Measurements from ENCODE around the gene ACTC1. TPM values are rescaled to one million over a fixed set of nuclear protein-coding genes. Genes with fewer than 3 reads are reported as not detected.
"Not testable (repeated sequence)": the region's sequence is repeated elsewhere in the genome, so short reads cannot be mapped to it uniquely, and the experiment has no call there.

Gene ACTC1
- total RNA-seq, 1 experiment from 2014 or later = not detected

- peak; percentile 39 for DNase-seq (ENCODE audit: unreplicated experiment)
- Mint-ChIP-seq H3K36me3 (ENCODE audit: insufficient read depth, unreplicated experiment) (peaks cover 6% of the 10 kb centered on the region), H3K27me3 (ENCODE audit: insufficient read depth, unreplicated experiment) (no peaks in the 10 kb centered on the region), H3K9me3 (ENCODE audit: unreplicated experiment) (no peaks in the 10 kb centered on the region), H3K4me1 (ENCODE audit: insufficient read depth, unreplicated experiment) (peaks cover 26% of the 10 kb centered on the region), H3K4me3 (ENCODE audit: unreplicated experiment) (no peak overlapping the region), H3K27ac (ENCODE audit: low read depth, unreplicated experiment) (no peak overlapping the region)
- TF ChIP-seq CTCF (IDR thresholded peaks at IDR 0.05; ENCODE audit: unreplicated experiment) = no peak
- POLR2A ChIA-PET = no interaction called here
- intact Hi-C loops (cut with micrococcal nuclease) = no loop called here
- CTCF ChIA-PET = interaction anchor here (0.6 to 1.9 kb wide), 3 partner anchors 42 to 225 kb away, joined by 3 to 7 read pairs (median 4); no protein-coding TSS in a partner anchor
- no TSS peak for BruUV-seq (replicated peaks)
Measured at GRCh38 chr15:34812369-34812768, 17.0 kb upstream of the ACTC1 start.

- no TSS peak for BruUV-seq (replicated peaks)
- POLR2A ChIA-PET = interaction anchor here (0.6 to 1.8 kb wide), 4 partner anchors 9 to 189 kb away, joined by 3 to 7 read pairs (median 4); no protein-coding TSS in a partner anchor
- peak; percentile 86 for DNase-seq (ENCODE audit: unreplicated experiment)
- CTCF ChIA-PET = interaction anchor here (1.1 kb wide), 1 partner anchor 162 kb away, joined by 4 read pairs; no protein-coding TSS in a partner anchor
- no peak for TF ChIP-seq CTCF (IDR thresholded peaks at IDR 0.05; ENCODE audit: unreplicated experiment)
- intact Hi-C loops (cut with micrococcal nuclease) = loop anchor here (1.0 kb wide), 1 partner anchor 27 kb away; no protein-coding TSS in a partner anchor
- Mint-ChIP-seq H3K4me1 (ENCODE audit: insufficient read depth, unreplicated experiment) (peaks cover 26% of the 10 kb centered on the region), H3K27ac (ENCODE audit: low read depth, unreplicated experiment) (peak overlapping the region; percentile 96), H3K9me3 (ENCODE audit: unreplicated experiment) (no peaks in the 10 kb centered on the region), H3K4me3 (ENCODE audit: unreplicated experiment) (peak overlapping the region; percentile 49), H3K27me3 (ENCODE audit: insufficient read depth, unreplicated experiment) (no peaks in the 10 kb centered on the region), H3K36me3 (ENCODE audit: insufficient read depth, unreplicated experiment) (peaks cover 6% of the 10 kb centered on the region)
Measured at GRCh38 chr15:34810443-34811129, 15.2 kb upstream of the ACTC1 start.

GRCh38 chr15:34809186-34809585, 13.8 kb upstream of the ACTC1 start:
- DNase-seq (ENCODE audit: unreplicated experiment) = no peak
- no peak for TF ChIP-seq CTCF (IDR thresholded peaks at IDR 0.05; ENCODE audit: unreplicated experiment)
- ChIA-PET POLR2A (no interaction called here), CTCF (interaction anchor here (0.7 kb wide), 1 partner anchor 117 kb away, joined by 3 read pairs; no protein-coding TSS in a partner anchor)
- H3K27ac Mint-ChIP-seq (ENCODE audit: low read depth, unreplicated experiment) = peak overlapping the region; percentile 51
- intact Hi-C loops (cut with micrococcal nuclease) = no loop called here
- H3K4me1 Mint-ChIP-seq (ENCODE audit: insufficient read depth, unreplicated experiment) = peaks cover 26% of the 10 kb centered on the region
- no TSS peak for BruUV-seq (replicated peaks)
- no peak overlapping the region for H3K4me3 Mint-ChIP-seq (ENCODE audit: unreplicated experiment)
- peaks cover 6% of the 10 kb centered on the region for H3K36me3 Mint-ChIP-seq (ENCODE audit: insufficient read depth, unreplicated experiment)
- no peaks in the 10 kb centered on the region for H3K27me3 Mint-ChIP-seq (ENCODE audit: insufficient read depth, unreplicated experiment)
- H3K9me3 Mint-ChIP-seq (ENCODE audit: unreplicated experiment) = no peaks in the 10 kb centered on the region

- Mint-ChIP-seq H3K27me3 (ENCODE audit: insufficient read depth, unreplicated experiment) (no peaks in the 10 kb centered on the region), H3K4me3 (ENCODE audit: unreplicated experiment) (no peak overlapping the region), H3K4me1 (ENCODE audit: insufficient read depth, unreplicated experiment) (peaks cover 25% of the 10 kb centered on the region), H3K9me3 (ENCODE audit: unreplicated experiment) (no peaks in the 10 kb centered on the region), H3K27ac (ENCODE audit: low read depth, unreplicated experiment) (no peak overlapping the region), H3K36me3 (ENCODE audit: insufficient read depth, unreplicated experiment) (peaks cover 6% of the 10 kb centered on the region)
- intact Hi-C loops (cut with micrococcal nuclease) = no loop called here
- POLR2A ChIA-PET = no interaction called here
- no peak for TF ChIP-seq CTCF (IDR thresholded peaks at IDR 0.05; ENCODE audit: unreplicated experiment)
- DNase-seq (ENCODE audit: unreplicated experiment) = peak; percentile 46
- no TSS peak for BruUV-seq (replicated peaks)
- CTCF ChIA-PET = interaction anchor here (0.6 kb wide), 1 partner anchor 10 kb away, joined by 3 read pairs; no protein-coding TSS in a partner anchor
Measured at GRCh38 chr15:34808016-34808415, 12.7 kb upstream of the ACTC1 start.

- H3K4me3 Mint-ChIP-seq (ENCODE audit: unreplicated experiment); BruUV-seq (replicated peaks); intact Hi-C loops (cut with micrococcal nuclease); H3K27ac Mint-ChIP-seq (ENCODE audit: low read depth, unreplicated experiment); H3K9me3 Mint-ChIP-seq (ENCODE audit: unreplicated experiment); POLR2A ChIA-PET; H3K27me3 Mint-ChIP-seq (ENCODE audit: insufficient read depth, unreplicated experiment); H3K36me3 Mint-ChIP-seq (ENCODE audit: insufficient read depth, unreplicated experiment); DNase-seq (ENCODE audit: unreplicated experiment): not testable (repeated sequence)
- peaks cover 23% of the 10 kb centered on the region for H3K4me1 Mint-ChIP-seq (ENCODE audit: insufficient read depth, unreplicated experiment)
- CTCF ChIA-PET = interaction anchor here (0.6 to 0.7 kb wide), 2 partner anchors 11 to 138 kb away, joined by 3 read pairs; no protein-coding TSS in a partner anchor
Measured at GRCh38 chr15:34807241-34807640, 11.9 kb upstream of the ACTC1 start.

All from MCF 10A (cell line).